Nephron (organoid): ENCODE measurements around the gene REPS2.

ENCODE experiments used
- H3K27ac Mint-ChIP-seq, 3 experiments: 2 replicates each; pipeline ENCODE4 v1.8.0; 2020; ENCODE audit warnings: mixed read lengths in 3 of 3, mild to moderate bottlenecking in 2 of 3, moderate library complexity in 1 of 3
- H3K27me3 Mint-ChIP-seq: 2 replicates; pipeline ENCODE4 v1.8.0; 2021; ENCODE audit warnings: low read depth, mild to moderate bottlenecking, moderate library complexity, mixed read lengths
- H3K36me3 Mint-ChIP-seq: 2 replicates; pipeline ENCODE4 v1.8.0; 2020; ENCODE audit warnings: low read depth, mixed read lengths
- H3K4me1 Mint-ChIP-seq: 2 replicates; pipeline ENCODE4 v1.8.0; 2020; ENCODE audit warnings: mixed read lengths
- H3K4me3 Mint-ChIP-seq, 3 experiments: 2 replicates each; pipeline ENCODE4 v1.8.0; 2020; ENCODE audit warnings: mild to moderate bottlenecking in 3 of 3, mixed read lengths in 3 of 3, moderate library complexity in 2 of 3
- H3K9me3 Mint-ChIP-seq: 2 replicates; pipeline ENCODE4 v1.8.0; 2020; ENCODE audit warnings: mixed read lengths
- TF ChIP-seq, protein P1 (sequence below), 3 experiments: fragments of 200-600 bp; sonication (generic); IDR thresholded peaks; one replicate each; pipeline ENCODE4 v1.5.0; 2021; ENCODE audit warnings: antibody characterized with exemption in 3 of 3; ENCODE audit not compliant: unreplicated experiment in 3 of 3

REPS2 gene

DNA sequence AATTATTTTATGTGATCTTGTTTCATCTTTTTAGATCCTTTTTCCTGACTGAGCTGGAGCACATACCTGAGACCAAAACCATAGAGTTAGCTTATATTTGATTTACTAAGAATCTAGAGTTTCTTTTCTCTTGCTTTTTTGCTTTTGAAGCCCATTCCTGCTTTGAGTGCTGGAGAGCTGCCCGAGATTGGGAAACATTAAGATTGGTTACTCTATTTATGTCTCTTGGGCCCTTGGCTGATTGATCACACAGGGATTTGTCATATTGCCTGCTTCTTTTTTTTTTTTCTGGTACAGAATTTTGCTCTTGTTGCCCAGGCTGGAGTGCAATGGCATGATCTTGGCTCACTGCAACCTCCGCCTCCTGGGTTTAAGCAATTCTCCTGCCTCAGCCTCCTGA lies 73.9 kb downstream of the REPS2 start:
- H3K36me3 Mint-ChIP-seq, result no peaks in the 10 kb centered on the region
- TF ChIP-seq, protein P1, sequence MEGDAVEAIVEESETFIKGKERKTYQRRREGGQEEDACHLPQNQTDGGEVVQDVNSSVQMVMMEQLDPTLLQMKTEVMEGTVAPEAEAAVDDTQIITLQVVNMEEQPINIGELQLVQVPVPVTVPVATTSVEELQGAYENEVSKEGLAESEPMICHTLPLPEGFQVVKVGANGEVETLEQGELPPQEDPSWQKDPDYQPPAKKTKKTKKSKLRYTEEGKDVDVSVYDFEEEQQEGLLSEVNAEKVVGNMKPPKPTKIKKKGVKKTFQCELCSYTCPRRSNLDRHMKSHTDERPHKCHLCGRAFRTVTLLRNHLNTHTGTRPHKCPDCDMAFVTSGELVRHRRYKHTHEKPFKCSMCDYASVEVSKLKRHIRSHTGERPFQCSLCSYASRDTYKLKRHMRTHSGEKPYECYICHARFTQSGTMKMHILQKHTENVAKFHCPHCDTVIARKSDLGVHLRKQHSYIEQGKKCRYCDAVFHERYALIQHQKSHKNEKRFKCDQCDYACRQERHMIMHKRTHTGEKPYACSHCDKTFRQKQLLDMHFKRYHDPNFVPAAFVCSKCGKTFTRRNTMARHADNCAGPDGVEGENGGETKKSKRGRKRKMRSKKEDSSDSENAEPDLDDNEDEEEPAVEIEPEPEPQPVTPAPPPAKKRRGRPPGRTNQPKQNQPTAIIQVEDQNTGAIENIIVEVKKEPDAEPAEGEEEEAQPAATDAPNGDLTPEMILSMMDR (IDR thresholded peaks at IDR 0.05; ENCODE audit: unreplicated experiment in 3 of 3), result no peak
- no peak overlapping the region for H3K4me3 Mint-ChIP-seq
- peaks cover 49% of the 10 kb centered on the region for H3K4me1 Mint-ChIP-seq
- no peaks in the 10 kb centered on the region for H3K9me3 Mint-ChIP-seq
- peak overlapping the region in 2 of 3 experiments; percentile 67 for H3K27ac Mint-ChIP-seq
- H3K27me3 Mint-ChIP-seq, result no peaks in the 10 kb centered on the region

DNA sequence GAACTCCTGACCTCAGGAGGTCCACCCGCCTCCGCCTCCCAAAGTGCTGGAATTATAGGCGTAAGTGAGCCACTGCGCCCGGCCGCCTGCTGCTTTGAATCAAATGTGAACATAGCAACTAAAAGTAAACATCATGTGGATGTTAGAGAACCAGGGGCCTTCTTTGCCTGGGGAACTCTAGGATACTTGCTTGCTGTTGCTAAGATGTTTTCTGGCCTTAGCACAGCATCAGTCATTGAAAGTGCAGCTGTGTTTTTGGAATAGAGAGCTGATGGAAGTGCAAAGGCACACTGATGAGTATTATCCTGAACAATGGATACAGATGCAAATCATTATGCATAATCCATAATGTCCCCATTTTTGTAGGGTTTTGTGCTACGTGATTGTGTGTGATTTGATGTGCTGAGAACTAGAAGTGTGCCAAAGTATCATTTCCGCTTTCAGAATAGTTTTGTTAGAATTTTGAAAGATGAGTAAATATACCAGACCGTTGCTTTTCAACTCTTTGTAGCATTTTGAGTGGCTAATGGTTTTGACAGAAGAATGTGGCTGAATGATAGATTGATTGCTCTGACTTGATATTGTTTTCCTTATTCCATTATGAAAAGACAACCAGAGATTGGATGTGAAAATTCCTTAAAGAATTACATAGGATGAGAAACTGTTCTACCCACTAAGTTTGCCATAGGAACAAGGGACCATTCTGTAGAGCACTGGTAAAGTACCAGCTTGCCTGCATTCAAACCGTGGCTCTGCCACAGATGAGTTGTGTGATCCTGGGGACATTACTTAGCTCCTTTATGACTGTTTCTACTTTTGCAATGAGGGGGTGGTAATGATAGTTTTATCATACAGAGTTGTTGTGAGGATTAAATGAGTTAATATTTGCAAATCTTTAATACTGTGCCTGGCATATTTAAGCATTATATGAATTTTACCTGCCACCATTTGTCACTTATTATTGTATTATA lies 74.7 kb downstream of the REPS2 start:
- Mint-ChIP-seq H3K36me3 (no peaks in the 10 kb centered on the region), H3K4me1 (peaks cover 57% of the 10 kb centered on the region), H3K27ac (peak overlapping the region in 2 of 3 experiments; percentile 67), H3K9me3 (no peaks in the 10 kb centered on the region), H3K27me3 (no peaks in the 10 kb centered on the region), H3K4me3 (no peak overlapping the region)
- TF ChIP-seq, protein P1 (IDR thresholded peaks at IDR 0.05; ENCODE audit: unreplicated experiment in 3 of 3), result no peak

DNA sequence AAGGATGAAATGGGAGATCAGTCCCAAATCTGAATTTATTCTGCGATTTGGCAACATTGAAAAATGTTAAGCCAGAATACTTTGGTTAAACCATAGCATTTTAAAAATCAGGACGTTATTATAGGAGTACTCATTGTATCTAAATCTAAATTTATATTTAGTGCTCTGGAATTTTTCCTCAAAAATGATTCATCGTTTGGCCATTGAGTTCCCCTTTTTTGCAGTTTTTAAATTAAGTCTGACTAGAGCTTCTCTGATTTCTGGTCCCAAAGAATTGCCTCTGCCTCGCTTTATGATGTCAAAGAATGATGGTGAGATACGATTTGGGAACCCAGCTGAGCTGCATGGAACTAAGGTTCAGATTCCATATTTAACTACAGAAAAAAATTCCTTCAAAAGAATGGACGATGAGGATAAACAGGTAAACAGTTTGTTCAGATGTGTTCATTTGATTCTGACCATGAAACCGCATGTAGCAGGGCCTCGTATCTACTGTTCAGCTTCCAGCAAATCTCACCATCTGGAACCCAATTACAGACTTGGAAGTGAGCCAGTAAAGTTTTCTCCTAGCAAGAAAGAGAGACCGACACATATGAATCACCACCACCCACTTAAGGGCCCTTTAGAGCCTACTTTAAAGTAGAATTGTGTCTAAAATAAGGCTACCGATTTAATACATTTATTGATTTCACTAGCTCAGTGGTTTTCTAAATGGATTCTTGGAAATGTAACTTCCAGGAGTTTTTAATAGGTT lies 75.6 kb downstream of the REPS2 start:
- TF ChIP-seq, protein P1 (IDR thresholded peaks at IDR 0.05; ENCODE audit: unreplicated experiment in 3 of 3), result no peak
- Mint-ChIP-seq H3K27ac (peak overlapping the region; percentile 55 to 67 (median 67)), H3K4me1 (peaks cover 59% of the 10 kb centered on the region), H3K4me3 (no peak overlapping the region), H3K27me3 (no peaks in the 10 kb centered on the region), H3K36me3 (no peaks in the 10 kb centered on the region), H3K9me3 (no peaks in the 10 kb centered on the region)

DNA sequence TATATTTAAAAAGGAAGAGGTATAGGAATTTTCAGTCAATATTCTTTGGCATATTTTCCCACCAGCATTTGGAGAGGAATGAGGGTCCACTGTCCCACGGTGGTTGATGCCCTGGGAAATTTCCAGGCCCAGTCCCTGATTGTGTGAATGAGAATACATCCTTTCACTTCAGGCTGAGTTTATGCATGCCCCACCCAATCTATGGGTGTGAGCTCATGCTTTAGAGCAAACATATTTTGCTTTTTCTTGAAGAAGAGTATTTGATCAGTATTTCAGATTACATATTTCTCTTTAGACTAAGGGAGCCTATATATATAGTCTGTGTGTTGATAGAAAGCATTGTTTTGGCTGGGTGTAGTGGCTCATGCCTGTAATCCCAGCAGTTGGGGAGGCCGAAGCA lies 77.2 kb downstream of the REPS2 start:
- peaks cover 72% of the 10 kb centered on the region for H3K4me1 Mint-ChIP-seq
- H3K27me3 Mint-ChIP-seq, result no peaks in the 10 kb centered on the region
- peak overlapping the region; percentile 59 to 82 (median 78) for H3K27ac Mint-ChIP-seq
- no peaks in the 10 kb centered on the region for H3K9me3 Mint-ChIP-seq
- peak overlapping the region in 1 of 3 experiments; percentile 5 for H3K4me3 Mint-ChIP-seq
- TF ChIP-seq, protein P1 (IDR thresholded peaks at IDR 0.05; ENCODE audit: unreplicated experiment in 3 of 3), result no peak
- no peaks in the 10 kb centered on the region for H3K36me3 Mint-ChIP-seq

DNA sequence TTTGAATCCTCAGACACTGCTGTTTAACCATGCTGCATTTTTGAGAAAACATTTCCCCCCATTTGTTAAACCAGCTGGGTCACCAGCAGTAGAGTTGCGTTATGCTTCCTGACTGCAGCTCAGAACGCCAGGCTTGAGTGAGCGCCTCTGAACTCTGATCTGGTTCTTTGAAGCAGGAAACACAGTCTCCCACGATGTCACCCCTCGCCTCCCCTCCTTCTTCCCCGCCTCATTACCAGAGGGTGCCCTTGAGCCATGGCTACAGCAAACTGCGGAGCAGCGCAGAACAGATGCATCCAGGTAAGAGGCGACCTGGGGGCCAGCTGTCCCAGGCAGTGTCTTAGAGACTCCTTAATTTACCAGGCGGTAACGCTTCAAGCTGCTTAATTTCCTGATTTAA lies 78.4 kb downstream of the REPS2 start:
- Mint-ChIP-seq H3K9me3 (no peaks in the 10 kb centered on the region), H3K4me3 (peak overlapping the region; percentile 13 to 72 (median 70)), H3K27ac (peak overlapping the region; percentile 83 to 95 (median 93)), H3K36me3 (no peaks in the 10 kb centered on the region), H3K27me3 (no peaks in the 10 kb centered on the region), H3K4me1 (peaks cover 81% of the 10 kb centered on the region)
- TF ChIP-seq, protein P1 (IDR thresholded peaks at IDR 0.05; ENCODE audit: unreplicated experiment in 3 of 3), result no peak
